Measurements from ENCODE around the gene SPATA13. TPM values are rescaled to one million over a fixed set of nuclear protein-coding genes. Genes with fewer than 3 reads are reported as not detected.

Gene SPATA13
- total and polyA plus RNA-seq, 2 donors (not counting 1 experiment from before 2014, with no cell fraction given): 5.7 to 8.3 TPM

DNA sequence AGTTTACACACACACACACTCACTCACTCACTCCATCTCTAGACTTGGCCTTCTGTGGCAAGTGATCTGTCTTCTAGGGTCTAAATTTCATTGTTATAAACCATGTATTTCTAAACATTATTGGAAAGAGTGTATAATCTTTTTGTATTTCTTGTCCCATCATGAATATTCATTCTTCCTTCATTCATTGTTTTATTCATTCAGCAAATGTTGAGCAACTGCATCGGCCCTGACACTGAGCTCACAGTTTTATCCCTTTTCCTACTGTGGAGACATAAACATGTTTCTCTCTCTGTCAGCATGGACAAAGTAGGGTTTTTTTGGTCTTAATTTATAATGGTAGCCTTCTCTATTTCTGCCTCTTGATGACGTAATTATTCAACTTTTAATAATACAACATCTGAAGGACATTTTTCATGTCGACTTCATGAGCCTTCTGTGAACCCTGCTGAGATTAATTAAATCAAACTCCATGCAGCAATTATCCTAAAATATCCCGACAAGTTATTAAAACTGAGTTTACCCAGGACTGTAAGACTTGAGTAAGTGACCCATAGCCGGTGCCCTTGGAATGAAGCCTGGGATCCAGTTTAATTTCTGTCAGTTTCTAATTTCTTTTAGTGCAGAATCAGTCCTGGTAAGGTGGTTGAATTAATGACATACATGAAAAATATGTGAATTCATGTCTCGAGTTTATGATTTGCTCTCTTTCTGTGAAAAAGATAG lies 7.3 kb downstream of the SPATA13 start:
- Mint-ChIP-seq H3K4me1 (no peaks in the 10 kb centered on the region), H3K9me3 (ENCODE audit: insufficient read depth) (no peaks in the 10 kb centered on the region), H3K27me3 (peaks cover 3% of the 10 kb centered on the region), H3K27ac (no peak overlapping the region), H3K4me3 (no peak overlapping the region)
- Histone ChIP-seq H3K9ac (ENCODE audit: low read length) (no peak overlapping the region), H3K4me3 (ENCODE audit: control extremely low read depth in 1 of 5, extremely low read depth in 1 of 5, insufficient read depth in 1 of 5, low read depth in 2 of 5, low read length in 4 of 5) (no peak overlapping the region), H3K9me3 (ENCODE audit: control extremely low read depth in 1 of 3, control insufficient read depth in 2 of 3, insufficient read depth in 1 of 3, low read length in 2 of 3) (no peaks in the 10 kb centered on the region), H3K27ac (ENCODE audit: low read length in 2 of 2) (no peak overlapping the region), H3K79me2 (ENCODE audit: control insufficient read depth, insufficient read depth, low read length) (no peaks in the 10 kb centered on the region), H3K4me1 (ENCODE audit: control insufficient read depth in 2 of 2, insufficient read depth in 2 of 2, low read length in 2 of 2) (no peaks in the 10 kb centered on the region), H3K27me3 (replicated peaks in 1 of 4; ENCODE audit: control extremely low read depth in 1 of 4, control insufficient read depth in 3 of 4, insufficient read depth in 4 of 4, low read length in 3 of 4) (peaks cover 0 to 9% (median 0%) of the 10 kb centered on the region in 4 experiments), H3K36me3 (replicated peaks in 1 of 2; ENCODE audit: control extremely low read depth in 1 of 2, control insufficient read depth in 1 of 2, extremely low read depth in 1 of 2, insufficient read depth in 2 of 2, low read length in 1 of 2) (no peaks in the 10 kb centered on the region), H4K20me1 (ENCODE audit: control insufficient read depth, insufficient read depth, low read length, poor library complexity, severe bottlenecking) (no peaks in the 10 kb centered on the region), H2AFZ (ENCODE audit: insufficient read depth, low read depth, low read length, poor library complexity, severe bottlenecking) (no peak overlapping the region), H3K4me2 (replicated peaks; ENCODE audit: low read depth, low read length, poor library complexity, severe bottlenecking) (no peak overlapping the region)
- TF ChIP-seq, protein P1, sequence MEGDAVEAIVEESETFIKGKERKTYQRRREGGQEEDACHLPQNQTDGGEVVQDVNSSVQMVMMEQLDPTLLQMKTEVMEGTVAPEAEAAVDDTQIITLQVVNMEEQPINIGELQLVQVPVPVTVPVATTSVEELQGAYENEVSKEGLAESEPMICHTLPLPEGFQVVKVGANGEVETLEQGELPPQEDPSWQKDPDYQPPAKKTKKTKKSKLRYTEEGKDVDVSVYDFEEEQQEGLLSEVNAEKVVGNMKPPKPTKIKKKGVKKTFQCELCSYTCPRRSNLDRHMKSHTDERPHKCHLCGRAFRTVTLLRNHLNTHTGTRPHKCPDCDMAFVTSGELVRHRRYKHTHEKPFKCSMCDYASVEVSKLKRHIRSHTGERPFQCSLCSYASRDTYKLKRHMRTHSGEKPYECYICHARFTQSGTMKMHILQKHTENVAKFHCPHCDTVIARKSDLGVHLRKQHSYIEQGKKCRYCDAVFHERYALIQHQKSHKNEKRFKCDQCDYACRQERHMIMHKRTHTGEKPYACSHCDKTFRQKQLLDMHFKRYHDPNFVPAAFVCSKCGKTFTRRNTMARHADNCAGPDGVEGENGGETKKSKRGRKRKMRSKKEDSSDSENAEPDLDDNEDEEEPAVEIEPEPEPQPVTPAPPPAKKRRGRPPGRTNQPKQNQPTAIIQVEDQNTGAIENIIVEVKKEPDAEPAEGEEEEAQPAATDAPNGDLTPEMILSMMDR (IDR thresholded peaks at IDR 0.05): no peak
- TF ChIP-seq EZH2 (IDR thresholded peaks at IDR 0.05; ENCODE audit: borderline replicate concordance, insufficient read depth, low read depth, low read length, poor library complexity, severe bottlenecking): no peak
- no peak for DNase-seq
- 100% methylated on average over 2 of the region's 6 CpGs for WGBS (ENCODE audit: insufficient coverage)
- ChIA-PET POLR2A (no interaction called here), CTCF (no interaction called here)
- intact Hi-C loops (cut with micrococcal nuclease): no loop called here
- ATAC-seq (ENCODE audit: low read depth): no peak

DNA sequence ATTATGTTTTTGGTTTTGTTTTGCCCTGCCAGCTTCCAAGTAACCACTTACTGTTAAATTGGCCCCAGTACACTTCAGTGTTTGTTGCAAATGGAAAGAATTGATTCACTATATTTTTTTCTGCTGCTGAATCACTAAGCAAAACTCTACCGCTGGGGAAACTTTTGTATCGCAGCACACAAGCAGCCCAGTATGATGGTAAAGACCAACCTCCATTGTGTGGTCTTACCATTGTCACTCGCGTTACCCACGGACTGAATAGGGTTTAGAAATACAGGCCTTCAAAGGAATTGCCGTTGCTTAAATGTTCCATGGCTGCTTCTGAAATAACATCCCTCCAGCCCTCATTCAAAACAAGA lies 7.9 kb downstream of the SPATA13 start:
- Histone ChIP-seq H3K27ac (ENCODE audit: low read length in 2 of 2) (no peak overlapping the region), H4K20me1 (ENCODE audit: control insufficient read depth, insufficient read depth, low read length, poor library complexity, severe bottlenecking) (no peaks in the 10 kb centered on the region), H3K27me3 (replicated peaks in 1 of 4; ENCODE audit: control extremely low read depth in 1 of 4, control insufficient read depth in 3 of 4, insufficient read depth in 4 of 4, low read length in 3 of 4) (peaks cover 0 to 7% (median 0%) of the 10 kb centered on the region in 4 experiments), H3K4me3 (ENCODE audit: control extremely low read depth in 1 of 5, extremely low read depth in 1 of 5, insufficient read depth in 1 of 5, low read depth in 2 of 5, low read length in 4 of 5) (no peak overlapping the region), H3K4me2 (replicated peaks; ENCODE audit: low read depth, low read length, poor library complexity, severe bottlenecking) (no peak overlapping the region), H3K4me1 (ENCODE audit: control insufficient read depth in 2 of 2, insufficient read depth in 2 of 2, low read length in 2 of 2) (no peaks in the 10 kb centered on the region), H3K36me3 (replicated peaks in 1 of 2; ENCODE audit: control extremely low read depth in 1 of 2, control insufficient read depth in 1 of 2, extremely low read depth in 1 of 2, insufficient read depth in 2 of 2, low read length in 1 of 2) (no peaks in the 10 kb centered on the region), H2AFZ (ENCODE audit: insufficient read depth, low read depth, low read length, poor library complexity, severe bottlenecking) (no peak overlapping the region), H3K79me2 (ENCODE audit: control insufficient read depth, insufficient read depth, low read length) (no peaks in the 10 kb centered on the region), H3K9ac (ENCODE audit: low read length) (no peak overlapping the region), H3K9me3 (ENCODE audit: control extremely low read depth in 1 of 3, control insufficient read depth in 2 of 3, insufficient read depth in 1 of 3, low read length in 2 of 3) (no peaks in the 10 kb centered on the region)
- DNase-seq (no peak), ATAC-seq (ENCODE audit: low read depth) (no peak)
- H3K9me3 Mint-ChIP-seq (ENCODE audit: insufficient read depth): no peaks in the 10 kb centered on the region
- ChIA-PET POLR2A (no interaction called here), CTCF (no interaction called here)
- no peak overlapping the region for H3K27ac Mint-ChIP-seq
- H3K4me3 Mint-ChIP-seq: no peak overlapping the region
- intact Hi-C loops (cut with micrococcal nuclease): no loop called here
- TF ChIP-seq, protein P1 (IDR thresholded peaks at IDR 0.05): no peak
- no peak for TF ChIP-seq EZH2 (IDR thresholded peaks at IDR 0.05; ENCODE audit: borderline replicate concordance, insufficient read depth, low read depth, low read length, poor library complexity, severe bottlenecking)
- no peaks in the 10 kb centered on the region for H3K4me1 Mint-ChIP-seq
- 40% methylated on average over 2 of the region's 6 CpGs for WGBS (ENCODE audit: insufficient coverage)
- H3K27me3 Mint-ChIP-seq: peaks cover 3% of the 10 kb centered on the region

Data from B cell (primary cell).